ENCODE measurements around the gene RASAL2. TPM values are rescaled to one million over a fixed set of nuclear protein-coding genes. Genes with fewer than 3 reads are reported as not detected.
"Not testable (repeated sequence)": the region's sequence is repeated elsewhere in the genome, so short reads cannot be mapped to it uniquely, and the experiment has no call there.

Gene RASAL2
- total RNA-seq, 1 donor from 2014 or later, result 5.3 TPM

GRCh38 chr1:178218550-178218949 is 124.6 kb downstream of the RASAL2 start:
- ATAC-seq (no peak), DNase-seq (ENCODE audit: low spot score) (no peak)

DNA sequence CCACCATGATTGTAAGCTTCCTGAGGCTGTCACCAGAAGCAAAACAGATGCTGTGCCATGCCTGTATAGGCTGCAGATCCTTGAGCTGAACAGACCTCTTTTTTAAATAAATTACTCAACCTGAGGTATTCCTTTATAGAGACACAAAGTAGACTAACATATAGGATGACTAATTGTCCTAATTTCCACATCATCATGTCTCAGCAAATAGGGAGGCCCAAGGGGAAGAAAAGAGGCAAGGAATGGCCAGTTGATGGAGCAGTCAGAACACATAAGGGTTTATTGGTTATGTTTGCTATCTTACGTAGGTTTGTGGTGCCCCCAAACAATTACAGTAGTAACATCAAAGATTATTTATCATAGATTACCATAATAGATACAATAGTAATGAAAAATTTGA is 126.2 kb downstream of the RASAL2 start:
- no peak for ATAC-seq
- DNase-seq (ENCODE audit: low spot score), result no peak

GRCh38 chr1:178223289-178223688 is 129.4 kb downstream of the RASAL2 start:
- ATAC-seq (no peak), DNase-seq (ENCODE audit: low spot score) (no peak)

DNA sequence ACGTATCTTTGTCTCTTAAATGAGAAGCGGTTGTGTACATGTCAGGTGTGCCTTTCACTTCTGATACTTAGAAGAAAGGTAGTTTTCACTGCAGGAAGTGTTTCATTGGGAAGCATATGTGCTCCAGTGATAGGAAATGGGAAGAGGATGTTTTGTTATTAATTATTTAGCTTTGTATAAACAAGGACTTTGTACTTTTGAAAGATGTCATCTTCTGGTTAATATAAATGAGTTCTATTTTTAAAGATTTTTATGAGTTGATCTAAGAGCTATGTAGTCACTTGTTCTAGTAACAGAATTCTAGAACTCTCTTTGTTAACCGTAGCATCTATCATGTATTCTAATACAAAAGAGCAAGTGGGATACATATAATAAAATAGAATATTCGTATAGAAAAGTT is 130.5 kb downstream of the RASAL2 start:
- DNase-seq (ENCODE audit: low spot score), result no peak
- peak; percentile 35 for ATAC-seq

GRCh38 chr1:178230881-178231409 is 137.0 kb downstream of the RASAL2 start:
- no peak for ATAC-seq
- DNase-seq (ENCODE audit: low spot score), result no peak

GRCh38 chr1:178232108-178232507 is 138.2 kb downstream of the RASAL2 start:
- no peak for DNase-seq (ENCODE audit: low spot score)
- no peak for ATAC-seq

- ATAC-seq (no peak), DNase-seq (ENCODE audit: low spot score) (no peak)
Observed at GRCh38 chr1:178232949-178233348, 139.0 kb downstream of the RASAL2 start.

DNA sequence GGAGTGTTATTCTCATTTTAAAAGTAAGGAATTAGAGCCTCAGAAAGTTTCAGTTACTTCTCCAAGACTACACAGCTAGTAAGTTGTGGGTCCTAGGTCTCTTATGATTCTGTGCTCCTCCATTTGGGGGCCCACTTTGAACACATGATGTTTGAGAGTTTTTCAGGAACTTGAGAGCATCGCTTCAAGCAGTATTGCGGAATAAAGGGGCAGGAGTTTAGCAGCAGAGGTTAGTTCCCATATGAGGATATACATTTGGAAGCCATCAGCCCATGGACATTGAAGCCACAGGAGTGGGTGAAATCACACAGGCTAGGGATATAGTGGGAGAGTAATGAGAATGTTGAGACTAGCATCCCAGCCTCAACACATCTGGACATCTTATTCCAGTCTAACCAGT is 143.2 kb downstream of the RASAL2 start:
- DNase-seq (ENCODE audit: low spot score) (no peak), ATAC-seq (no peak)

GRCh38 chr1:178238722-178239510 is 145.0 kb downstream of the RASAL2 start:
- ATAC-seq, result no peak
- DNase-seq (ENCODE audit: low spot score), result no peak

DNA sequence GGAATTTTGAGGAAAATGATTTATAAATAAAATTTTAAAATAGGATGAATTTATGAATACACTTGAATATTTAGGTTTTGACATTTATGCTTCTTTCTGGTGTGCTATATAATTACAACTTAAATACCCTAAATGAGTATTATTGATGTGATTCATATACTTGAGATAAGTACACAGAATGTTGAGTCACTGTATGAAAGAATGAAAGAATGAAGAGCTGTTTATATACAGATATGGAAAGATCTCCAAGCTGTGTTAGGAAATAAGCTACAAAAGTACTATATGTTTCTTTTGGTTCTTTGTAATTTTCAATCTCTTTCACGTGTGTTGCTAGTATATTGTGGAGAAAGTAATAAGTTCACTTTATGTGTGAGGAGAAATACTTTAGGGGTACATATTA is 147.2 kb downstream of the RASAL2 start:
- no peak for ATAC-seq

DNA sequence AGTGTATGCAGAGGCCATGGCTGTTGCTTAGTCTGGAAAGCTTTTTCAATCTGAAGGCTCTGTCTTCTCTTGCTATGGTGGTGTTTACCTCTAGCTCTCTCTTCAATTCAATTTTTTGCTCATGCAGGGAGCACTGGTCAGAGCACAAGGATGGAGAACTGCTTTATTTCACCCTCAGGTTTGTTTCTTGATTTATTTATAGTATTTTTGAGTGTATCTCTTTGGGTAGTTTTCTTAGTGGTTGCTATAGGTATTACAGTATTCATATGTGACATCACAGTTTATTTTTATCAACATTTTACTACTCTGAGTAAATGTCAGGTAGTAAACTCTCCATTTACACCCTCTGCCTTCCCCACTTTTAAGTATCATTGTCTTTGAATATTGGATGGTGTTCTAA is 147.9 kb downstream of the RASAL2 start:
- ATAC-seq, result no peak
- DNase-seq (ENCODE audit: low spot score), result no peak

More for the DNA sequence above, 147.2 kb downstream of the RASAL2 start:
- DNase-seq (ENCODE audit: low spot score), result no peak

DNA sequence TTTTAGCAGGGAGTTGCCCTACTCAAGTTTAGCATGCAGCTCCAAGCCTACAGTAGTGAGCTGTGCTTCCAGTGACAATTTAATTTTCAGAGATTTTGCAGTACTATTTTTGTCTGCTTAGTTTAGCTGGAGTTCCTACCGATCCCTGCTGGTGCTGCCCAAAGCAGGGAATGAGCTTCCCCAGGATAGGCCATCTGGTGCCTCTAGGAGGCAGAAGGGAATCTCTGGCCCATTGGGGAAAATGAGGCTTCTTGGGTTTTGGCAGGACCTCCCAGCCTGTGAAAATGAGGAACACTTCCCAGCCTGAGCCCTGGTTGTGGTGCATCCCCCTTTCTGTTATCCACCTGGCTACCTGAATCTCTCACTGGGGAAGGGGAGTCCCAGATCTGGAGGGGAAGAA is 149.2 kb downstream of the RASAL2 start:
- ATAC-seq (no peak), DNase-seq (ENCODE audit: low spot score) (no peak)

- no peak for DNase-seq (ENCODE audit: low spot score)
- ATAC-seq, result no peak
Observed at GRCh38 chr1:178243890-178244289, 150.0 kb downstream of the RASAL2 start.

- not testable (repeated sequence) for DNase-seq (ENCODE audit: low spot score); ATAC-seq
Observed at GRCh38 chr1:178248284-178248683, 154.4 kb downstream of the RASAL2 start.

- not testable (repeated sequence) for ATAC-seq; DNase-seq (ENCODE audit: low spot score)
Observed at GRCh38 chr1:178253581-178253980, 159.7 kb downstream of the RASAL2 start.

DNA sequence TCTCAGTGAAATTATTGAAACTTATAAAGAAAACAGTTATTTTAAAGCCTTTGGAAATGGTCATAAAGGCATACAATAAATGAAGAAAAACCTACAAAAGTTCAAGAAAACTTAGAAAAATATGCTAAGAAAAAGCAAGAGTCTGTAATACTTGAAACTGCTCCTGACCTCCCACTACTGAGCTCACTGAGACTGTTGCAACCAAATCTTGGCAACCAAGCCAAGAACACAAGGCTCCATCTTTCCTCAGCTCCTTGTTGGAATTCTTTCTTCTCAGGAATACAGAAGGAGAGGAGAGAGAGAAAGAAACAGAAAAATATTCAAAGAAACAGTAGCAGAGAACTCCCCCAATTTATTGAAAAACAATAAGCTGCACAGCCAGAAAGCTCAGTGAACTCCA is 160.5 kb downstream of the RASAL2 start:
- DNase-seq (ENCODE audit: low spot score) (no peak), ATAC-seq (no peak)

DNA sequence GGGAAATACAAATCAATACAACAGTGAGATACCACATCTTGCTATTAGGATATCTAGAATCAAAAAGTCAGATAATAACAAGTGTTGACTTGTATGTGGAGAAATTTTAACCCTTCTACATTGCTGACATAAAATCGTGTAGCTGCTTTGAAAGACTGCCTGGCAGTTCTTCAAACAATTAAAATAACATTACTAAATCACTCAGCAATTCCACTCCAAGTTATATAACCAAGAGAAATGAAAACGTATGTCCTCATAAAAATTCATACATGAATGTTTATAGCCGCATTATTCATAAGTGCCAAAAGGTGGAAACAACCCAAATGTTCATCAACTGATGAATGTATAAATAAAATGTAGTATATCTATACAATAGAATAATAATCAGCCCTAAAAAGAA is 164.6 kb downstream of the RASAL2 start:
- no peak for ATAC-seq

DNA sequence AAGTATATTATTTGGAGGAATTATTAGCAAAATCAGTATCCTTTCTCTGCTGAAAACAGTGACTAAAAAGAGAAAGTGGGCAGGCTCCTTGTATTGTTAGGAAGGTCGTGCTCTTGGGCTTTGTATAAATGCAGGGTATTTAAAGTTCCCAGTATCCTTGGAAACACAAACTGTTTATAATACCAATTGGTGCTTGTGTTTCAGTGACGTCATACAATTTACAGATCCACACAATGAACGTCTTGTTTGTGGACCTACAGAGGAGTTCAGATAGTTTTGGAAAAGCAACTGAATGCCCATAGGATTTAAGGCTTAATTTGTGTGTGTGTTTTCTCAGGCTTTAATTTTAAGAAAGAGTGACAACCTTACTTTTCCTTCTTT is 168.2 kb downstream of the RASAL2 start:
- no peak for ATAC-seq
- no peak for DNase-seq (ENCODE audit: low spot score)

More for the DNA sequence above, 164.6 kb downstream of the RASAL2 start:
- DNase-seq (ENCODE audit: low spot score), result no peak

GRCh38 chr1:178263341-178263740 is 169.4 kb downstream of the RASAL2 start:
- ATAC-seq (no peak), DNase-seq (ENCODE audit: low spot score) (no peak)

- DNase-seq (ENCODE audit: low spot score), result no peak
- ATAC-seq, result no peak
Observed at GRCh38 chr1:178266113-178266512, 172.2 kb downstream of the RASAL2 start.

DNA sequence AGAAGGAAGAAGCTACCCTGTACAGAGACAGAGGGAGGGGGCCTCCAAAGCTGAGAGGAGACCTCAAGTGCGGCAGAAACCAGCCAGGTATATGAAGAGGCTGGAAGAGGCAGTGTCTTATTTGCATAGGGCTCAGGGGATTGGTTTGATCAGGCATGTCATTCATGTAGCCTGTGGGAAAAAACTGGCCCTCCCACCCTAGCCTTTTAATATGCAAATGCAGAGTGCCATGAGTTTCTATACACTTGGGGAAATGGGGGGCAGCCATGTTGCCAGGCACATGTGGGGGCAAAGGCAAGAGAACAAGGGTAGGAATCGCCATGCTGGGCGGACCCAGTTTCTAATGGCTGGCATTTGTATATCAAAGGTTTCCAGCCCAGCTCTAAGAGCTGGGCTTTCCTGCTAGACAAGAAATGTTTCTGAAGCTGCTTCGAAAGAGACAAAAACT is 172.7 kb downstream of the RASAL2 start:
- ATAC-seq, result no peak
- DNase-seq (ENCODE audit: low spot score), result no peak

- DNase-seq (ENCODE audit: low spot score) (no peak), ATAC-seq (no peak)
Observed at GRCh38 chr1:178267646-178268094, 173.8 kb downstream of the RASAL2 start.

DNA sequence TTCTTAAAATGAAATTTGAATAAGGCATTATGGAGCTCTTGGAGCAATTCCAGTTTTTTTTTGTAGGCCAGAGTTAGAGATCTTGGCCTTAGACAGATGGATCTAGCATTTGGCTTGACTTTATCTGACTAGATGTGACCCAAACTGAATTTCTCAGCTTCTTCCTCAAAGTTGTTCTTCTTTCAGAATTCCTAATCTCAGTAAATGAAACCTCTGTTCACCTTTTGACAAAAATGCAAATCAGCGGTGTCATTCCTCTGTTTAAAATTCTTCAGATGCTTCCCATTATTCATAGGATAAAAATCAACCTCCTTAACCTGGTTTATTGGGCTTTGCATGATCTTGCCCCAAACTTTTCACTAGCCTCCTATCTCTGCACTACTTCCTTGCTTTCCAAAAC is 177.6 kb downstream of the RASAL2 start:
- ATAC-seq, result no peak
- no peak for DNase-seq (ENCODE audit: low spot score)

Measured in left lobe of liver (tissue), 2 donors.